Measurements from ENCODE around the gene SBNO2.

The SBNO2 gene

DNA sequence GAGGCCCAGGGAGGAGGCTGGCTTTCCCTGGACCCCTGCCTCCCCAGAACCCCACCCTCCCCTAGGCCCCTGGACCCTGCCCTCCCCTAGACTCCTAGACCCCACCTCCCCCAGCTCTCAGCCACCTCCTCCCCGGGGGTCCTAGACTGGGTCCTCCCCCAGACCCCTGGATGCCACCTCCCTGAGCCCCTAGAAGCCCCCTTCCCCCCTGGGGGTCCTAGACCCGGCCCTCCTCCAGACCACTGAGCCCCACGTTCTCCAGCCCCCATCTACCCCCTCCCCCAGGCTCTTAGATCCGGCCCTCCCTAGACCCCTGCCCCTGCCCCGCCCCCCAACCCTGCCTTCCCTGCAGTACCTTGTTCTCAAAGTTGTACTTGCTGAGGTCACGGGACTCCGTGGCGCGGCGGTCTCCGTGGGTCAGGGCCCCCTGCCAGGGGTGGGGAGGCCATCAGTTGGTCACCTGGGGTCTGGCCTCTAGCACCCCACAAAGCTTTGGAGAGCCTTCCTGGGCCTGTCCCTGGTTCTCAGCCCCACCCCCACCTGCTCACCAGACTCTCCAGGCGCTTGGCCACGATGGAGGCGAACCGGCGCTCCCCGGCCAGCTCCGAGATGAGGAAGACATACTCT is 62.3 kb downstream of the SBNO2 start:
- Histone ChIP-seq H3K27ac (ENCODE audit: low read depth, low read length) (no peak overlapping the region), H3K4me3 (ENCODE audit: low read depth, low read length) (no peak overlapping the region), H3K4me1 (ENCODE audit: control insufficient read depth, insufficient read depth, low read length) (peaks cover 17% of the 10 kb centered on the region), H3K27me3 (ENCODE audit: control insufficient read depth, insufficient read depth, low read length) (no peaks in the 10 kb centered on the region), H3K9ac (ENCODE audit: low read length) (no peak overlapping the region), H3K36me3 (ENCODE audit: control insufficient read depth, insufficient read depth, low read length) (peaks cover 52% of the 10 kb centered on the region), H3K9me3 (ENCODE audit: control insufficient read depth, insufficient read depth, low read depth, low read length) (no peaks in the 10 kb centered on the region)

DNA sequence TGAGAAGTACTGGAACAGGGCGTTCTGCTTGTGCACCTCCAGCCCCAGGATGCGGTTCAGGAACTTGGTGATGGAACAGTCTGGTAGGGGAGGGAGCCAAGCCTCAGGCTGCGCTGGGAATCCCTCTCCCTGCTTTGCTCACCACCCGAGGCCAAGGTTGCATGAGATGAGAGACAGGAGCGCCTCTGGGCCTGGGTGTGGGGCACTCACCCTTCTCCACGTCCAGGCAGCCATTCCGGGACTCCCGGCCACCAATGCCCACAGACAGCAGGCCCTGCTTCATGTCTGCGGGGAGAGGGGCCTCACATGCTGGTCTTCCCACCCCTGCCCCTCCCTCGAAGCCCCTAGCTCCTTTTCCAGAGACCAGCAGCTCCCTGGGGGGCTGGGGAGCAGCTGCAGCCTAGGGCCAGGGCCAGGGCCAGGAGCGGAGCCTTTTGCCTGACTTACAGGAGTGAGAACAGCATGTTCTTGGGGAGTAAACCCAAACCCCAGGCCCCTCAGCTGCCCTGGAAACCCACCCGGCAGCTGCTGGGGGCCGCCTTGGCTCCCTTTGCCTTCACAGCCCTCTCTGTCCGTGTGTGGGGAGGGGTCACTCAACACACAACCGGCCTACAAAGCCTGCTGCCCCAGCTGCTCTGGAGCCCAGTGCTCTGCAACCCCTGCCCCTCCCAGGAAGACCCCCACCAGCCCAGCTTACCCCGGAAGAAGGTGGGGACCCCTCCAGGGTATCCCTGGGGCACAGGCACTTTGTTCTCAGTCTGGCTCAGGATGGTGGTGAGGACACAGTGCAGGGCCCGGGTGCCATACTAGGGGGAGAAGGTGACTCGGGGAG is 63.0 kb downstream of the SBNO2 start:
- Histone ChIP-seq H3K4me3 (ENCODE audit: low read depth, low read length) (no peak overlapping the region), H3K27me3 (ENCODE audit: control insufficient read depth, insufficient read depth, low read length) (no peaks in the 10 kb centered on the region), H3K36me3 (ENCODE audit: control insufficient read depth, insufficient read depth, low read length) (peaks cover 53% of the 10 kb centered on the region), H3K27ac (ENCODE audit: low read depth, low read length) (no peak overlapping the region), H3K4me1 (ENCODE audit: control insufficient read depth, insufficient read depth, low read length) (peaks cover 17% of the 10 kb centered on the region), H3K9me3 (ENCODE audit: control insufficient read depth, insufficient read depth, low read depth, low read length) (no peaks in the 10 kb centered on the region), H3K9ac (ENCODE audit: low read length) (no peak overlapping the region)

DNA sequence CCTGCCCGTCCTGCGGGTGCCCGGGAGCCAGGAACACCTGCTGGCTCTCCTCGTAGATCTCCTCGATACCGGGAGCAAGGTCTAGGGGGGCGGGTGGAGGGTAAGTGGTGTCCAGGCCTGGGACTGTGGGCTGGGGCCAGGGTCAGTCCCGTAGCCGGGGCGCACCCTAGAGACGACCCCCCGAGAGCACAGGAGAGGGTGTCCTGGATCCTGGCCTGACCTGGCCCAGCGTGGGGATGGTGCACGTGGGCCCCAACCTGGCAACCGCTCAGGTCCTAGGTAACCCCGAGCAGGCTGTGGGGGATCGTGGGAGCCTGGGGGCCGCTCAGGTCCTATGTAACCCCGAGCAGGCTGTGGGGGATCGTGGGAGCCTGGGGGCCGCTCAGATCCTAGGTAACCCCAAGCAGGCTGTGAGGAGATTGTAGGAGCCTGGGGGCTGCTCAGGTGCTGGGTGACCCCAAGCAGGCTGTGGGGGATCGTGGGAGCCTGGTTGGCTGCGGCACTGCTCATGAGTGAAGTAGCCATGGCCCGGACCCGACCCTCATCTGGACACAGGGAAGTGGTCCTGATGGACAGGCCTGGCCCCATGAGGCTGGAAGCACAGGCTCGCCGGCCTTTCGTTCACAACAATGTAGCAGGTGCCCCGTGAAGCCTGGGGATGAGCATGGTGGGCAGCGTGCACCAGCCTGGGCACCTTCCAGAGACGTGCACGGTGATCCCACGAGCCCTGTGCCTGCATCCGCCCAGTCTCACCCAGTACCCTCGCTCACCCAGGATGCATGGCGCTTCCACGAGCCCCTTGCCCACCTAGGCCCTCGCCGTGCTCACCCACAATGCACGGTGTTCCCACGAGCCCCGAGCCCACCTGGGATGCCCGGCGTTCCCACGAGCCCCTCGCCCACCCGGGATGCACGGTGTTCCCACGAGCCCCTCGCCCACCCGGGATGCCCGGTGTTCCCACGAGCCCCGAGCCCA is 64.1 kb downstream of the SBNO2 start:
- no peak overlapping the region for H3K4me3 ChIP-seq (ENCODE audit: low read depth, low read length)
- H3K36me3 ChIP-seq (ENCODE audit: control insufficient read depth, insufficient read depth, low read length): peaks cover 50% of the 10 kb centered on the region
- no peak overlapping the region for H3K27ac ChIP-seq (ENCODE audit: low read depth, low read length)
- peaks cover 17% of the 10 kb centered on the region for H3K4me1 ChIP-seq (ENCODE audit: control insufficient read depth, insufficient read depth, low read length)
- H3K9me3 ChIP-seq (ENCODE audit: control insufficient read depth, insufficient read depth, low read depth, low read length): no peaks in the 10 kb centered on the region
- H3K9ac ChIP-seq (ENCODE audit: low read length): no peak overlapping the region
- H3K27me3 ChIP-seq (ENCODE audit: control insufficient read depth, insufficient read depth, low read length): no peaks in the 10 kb centered on the region

DNA sequence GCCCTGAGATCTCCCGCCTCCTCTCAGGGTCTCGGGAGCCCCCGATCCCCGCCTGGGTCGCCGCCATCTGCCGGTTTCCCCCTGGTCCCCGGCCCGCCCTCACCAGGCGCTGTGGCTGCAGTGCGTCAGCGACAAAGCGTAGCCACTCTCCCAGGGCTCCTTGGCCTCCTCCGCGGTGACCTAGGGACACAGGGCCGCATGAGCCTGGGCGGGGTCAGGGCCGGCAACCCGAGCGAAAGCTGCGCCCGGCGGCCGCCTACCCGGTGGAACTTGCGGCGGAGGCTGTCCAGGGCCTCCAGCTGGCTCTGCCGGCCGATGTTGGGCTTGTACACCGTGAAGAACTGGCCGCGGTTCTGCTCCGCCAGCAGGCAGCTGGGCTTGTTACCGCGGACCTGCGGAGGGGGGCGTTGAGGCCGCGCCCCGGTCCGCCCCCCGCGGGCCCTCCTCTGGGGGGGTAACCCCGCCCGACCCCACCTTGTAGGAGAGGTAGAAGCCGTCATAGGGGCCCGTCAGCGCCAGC is 65.0 kb downstream of the SBNO2 start:
- H3K4me1 ChIP-seq (ENCODE audit: control insufficient read depth, insufficient read depth, low read length): peaks cover 17% of the 10 kb centered on the region
- no peak overlapping the region for H3K9ac ChIP-seq (ENCODE audit: low read length)
- H3K9me3 ChIP-seq (ENCODE audit: control insufficient read depth, insufficient read depth, low read depth, low read length): no peaks in the 10 kb centered on the region
- peaks cover 46% of the 10 kb centered on the region for H3K36me3 ChIP-seq (ENCODE audit: control insufficient read depth, insufficient read depth, low read length)
- H3K27me3 ChIP-seq (ENCODE audit: control insufficient read depth, insufficient read depth, low read length): no peaks in the 10 kb centered on the region
- H3K27ac ChIP-seq (ENCODE audit: low read depth, low read length): no peak overlapping the region
- no peak overlapping the region for H3K4me3 ChIP-seq (ENCODE audit: low read depth, low read length)

DNA sequence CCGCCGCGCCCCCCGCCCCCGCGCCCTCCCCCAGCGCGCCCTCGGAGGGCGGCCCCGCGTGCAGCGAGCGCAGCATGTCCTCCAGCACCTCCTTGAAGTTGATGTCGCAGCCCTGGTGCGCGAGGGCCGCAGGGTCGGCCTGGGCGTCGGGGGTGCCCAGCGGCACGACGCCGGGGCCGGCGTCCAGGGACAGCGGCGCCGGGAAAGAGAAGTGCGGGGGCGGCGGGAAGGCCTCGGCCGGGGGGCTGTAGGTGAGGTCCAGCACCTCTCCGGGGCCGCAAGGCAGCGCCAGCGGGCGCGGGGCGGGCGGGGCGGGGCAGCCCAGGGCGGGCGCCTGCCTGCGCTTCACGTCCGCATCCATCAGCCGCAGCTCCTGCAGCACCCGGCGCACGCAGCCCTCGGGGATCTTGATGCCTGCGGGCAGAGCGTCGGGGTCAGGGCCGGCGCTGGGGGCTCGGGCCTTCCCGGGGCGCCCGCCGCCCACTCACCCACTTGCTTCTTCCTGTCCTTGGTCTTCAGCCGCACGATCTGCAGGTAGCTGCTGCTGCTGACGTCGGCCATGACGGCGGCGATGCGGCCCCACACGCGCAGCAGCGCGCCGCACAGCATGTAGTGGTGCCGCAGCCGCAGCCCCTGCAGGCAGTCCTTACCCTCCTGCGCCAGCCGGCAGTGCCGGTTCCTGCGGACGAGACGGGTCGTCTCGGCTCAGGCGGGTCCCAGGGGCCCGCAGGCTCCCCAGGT is 65.6 kb downstream of the SBNO2 start:
- no peak overlapping the region for H3K27ac ChIP-seq (ENCODE audit: low read depth, low read length)
- no peak overlapping the region for H3K9ac ChIP-seq (ENCODE audit: low read length)
- H3K4me3 ChIP-seq (ENCODE audit: low read depth, low read length): no peak overlapping the region
- peaks cover 41% of the 10 kb centered on the region for H3K36me3 ChIP-seq (ENCODE audit: control insufficient read depth, insufficient read depth, low read length)
- H3K27me3 ChIP-seq (ENCODE audit: control insufficient read depth, insufficient read depth, low read length): no peaks in the 10 kb centered on the region
- peaks cover 11% of the 10 kb centered on the region for H3K4me1 ChIP-seq (ENCODE audit: control insufficient read depth, insufficient read depth, low read length)
- H3K9me3 ChIP-seq (ENCODE audit: control insufficient read depth, insufficient read depth, low read depth, low read length): no peaks in the 10 kb centered on the region

DNA sequence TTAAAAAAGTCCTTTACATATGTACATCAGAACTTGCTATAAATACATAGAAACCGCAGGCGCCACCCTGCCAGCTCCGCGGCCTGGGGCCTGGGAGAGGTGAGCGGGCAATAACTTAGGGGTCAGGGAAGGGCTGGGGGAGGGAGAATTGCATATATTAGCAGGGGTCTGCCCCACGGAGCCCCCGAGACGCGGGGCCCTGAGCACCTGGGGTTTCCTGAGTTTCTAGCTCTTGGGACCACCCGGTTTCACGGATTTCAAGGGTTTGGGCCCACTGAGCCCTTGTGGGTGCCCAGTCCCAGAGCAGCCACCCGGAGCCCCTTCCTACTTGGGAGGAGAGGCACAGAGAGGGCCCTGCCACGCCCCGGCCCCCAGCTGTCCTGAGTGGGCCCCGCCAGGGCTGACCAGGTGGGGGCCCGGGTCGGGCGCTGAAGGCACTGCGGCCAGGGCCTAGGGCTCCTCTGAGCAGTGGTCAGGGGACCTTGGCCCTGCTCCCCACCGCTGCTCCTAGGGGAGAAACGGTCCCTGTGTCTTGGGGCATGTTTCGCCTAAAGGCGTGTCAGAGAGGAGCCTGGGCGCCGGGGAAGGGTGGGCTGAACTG is 66.3 kb downstream of the SBNO2 start:
- H3K27me3 ChIP-seq (ENCODE audit: control insufficient read depth, insufficient read depth, low read length): no peaks in the 10 kb centered on the region

DNA sequence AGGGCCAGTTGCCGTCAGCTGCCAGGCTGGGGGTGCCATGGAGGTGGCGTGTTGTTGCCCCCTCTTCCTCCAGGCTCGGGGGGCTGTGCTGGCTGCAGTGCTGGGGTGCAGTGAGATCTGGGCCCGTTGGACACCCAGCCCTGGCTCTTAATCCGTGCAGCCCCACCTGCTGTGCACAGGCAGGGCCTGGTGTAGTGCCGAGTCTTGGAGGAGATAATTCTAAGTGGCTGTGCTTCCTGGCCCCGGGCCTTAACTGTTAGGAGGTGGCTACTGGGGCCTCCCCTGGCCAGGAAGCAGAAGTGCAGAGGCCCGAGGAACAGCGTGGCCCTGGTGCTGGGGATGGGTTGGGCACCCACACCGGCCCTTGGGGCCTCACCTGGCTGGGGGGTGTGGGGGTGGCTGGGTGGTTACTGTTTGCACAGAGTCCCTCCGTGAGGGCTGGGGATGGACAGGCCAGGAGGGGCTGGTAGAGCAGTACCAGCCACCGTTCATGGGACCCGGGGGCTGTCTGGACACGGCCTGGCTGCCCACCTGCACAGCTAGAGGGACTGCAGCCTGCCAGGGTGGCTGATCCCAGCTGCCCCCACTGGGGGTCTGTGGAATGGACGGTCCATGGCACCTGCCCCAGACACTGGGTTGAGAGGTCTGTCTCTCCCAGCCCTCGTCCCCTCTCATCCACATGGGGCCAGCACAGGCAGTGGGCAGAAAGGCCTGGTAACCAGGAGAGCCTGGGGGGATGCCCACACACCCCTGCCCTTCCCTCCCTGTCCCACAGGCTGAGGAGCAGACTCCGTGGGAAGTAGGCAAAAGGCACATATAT is 67.0 kb downstream of the SBNO2 start:
- Histone ChIP-seq H3K27ac (ENCODE audit: low read depth, low read length) (no peak overlapping the region), H3K36me3 (ENCODE audit: control insufficient read depth, insufficient read depth, low read length) (peaks cover 41% of the 10 kb centered on the region), H3K27me3 (ENCODE audit: control insufficient read depth, insufficient read depth, low read length) (no peaks in the 10 kb centered on the region), H3K4me3 (ENCODE audit: low read depth, low read length) (no peak overlapping the region), H3K4me1 (ENCODE audit: control insufficient read depth, insufficient read depth, low read length) (peaks cover 11% of the 10 kb centered on the region), H3K9ac (ENCODE audit: low read length) (no peak overlapping the region), H3K9me3 (ENCODE audit: control insufficient read depth, insufficient read depth, low read depth, low read length) (no peaks in the 10 kb centered on the region)

More for the DNA sequence above, 66.3 kb downstream of the SBNO2 start:
- peaks cover 10% of the 10 kb centered on the region for H3K4me1 ChIP-seq (ENCODE audit: control insufficient read depth, insufficient read depth, low read length)
- no peak overlapping the region for H3K27ac ChIP-seq (ENCODE audit: low read depth, low read length)
- H3K4me3 ChIP-seq (ENCODE audit: low read depth, low read length): no peak overlapping the region
- no peaks in the 10 kb centered on the region for H3K9me3 ChIP-seq (ENCODE audit: control insufficient read depth, insufficient read depth, low read depth, low read length)
- H3K9ac ChIP-seq (ENCODE audit: low read length): no peak overlapping the region
- peaks cover 41% of the 10 kb centered on the region for H3K36me3 ChIP-seq (ENCODE audit: control insufficient read depth, insufficient read depth, low read length)

DNA sequence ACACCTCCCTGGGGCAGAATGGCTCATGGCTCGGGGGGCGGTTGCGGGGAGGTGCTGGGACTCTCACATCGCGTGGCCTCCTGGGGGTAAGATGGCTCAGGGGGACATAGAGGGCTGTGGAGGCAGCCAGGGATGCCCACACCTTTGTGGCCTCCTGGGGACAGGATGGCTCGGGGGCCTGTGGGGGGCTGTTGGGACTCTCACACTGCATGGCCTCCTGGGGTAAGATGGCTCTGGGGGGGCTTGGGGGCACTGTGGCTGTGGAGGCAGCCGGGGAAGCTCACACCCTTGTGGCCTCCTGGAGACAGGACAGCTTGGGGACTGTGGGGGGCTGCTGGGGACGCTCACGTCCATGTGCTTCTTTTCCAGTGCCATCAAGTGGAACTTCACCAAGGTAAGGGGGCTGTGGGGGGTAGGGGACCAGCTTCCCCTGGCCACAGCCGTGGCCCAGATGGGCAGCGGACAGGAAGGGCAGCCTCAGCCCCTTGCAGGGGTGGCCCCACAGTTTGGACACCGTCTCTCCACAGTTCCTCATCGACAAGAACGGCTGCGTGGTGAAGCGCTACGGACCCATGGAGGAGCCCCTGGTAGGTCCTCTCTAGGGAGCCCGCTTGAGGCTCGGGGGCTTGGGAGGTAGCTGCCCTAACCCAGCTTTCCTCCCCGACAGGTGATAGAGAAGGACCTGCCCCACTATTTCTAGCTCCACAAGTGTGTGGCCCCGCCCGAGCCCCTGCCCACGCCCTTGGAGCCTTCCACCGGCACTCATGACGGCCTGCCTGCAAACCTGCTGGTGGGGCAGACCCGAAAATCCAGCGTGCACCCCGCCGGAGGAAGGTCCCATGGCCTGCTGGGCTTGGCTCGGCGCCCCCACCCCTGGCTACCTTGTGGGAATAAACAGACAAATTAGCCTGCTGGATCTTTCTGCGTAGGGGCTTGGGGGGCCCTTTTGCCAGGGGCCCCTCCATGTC is 67.9 kb downstream of the SBNO2 start:
- peaks cover 41% of the 10 kb centered on the region for H3K36me3 ChIP-seq (ENCODE audit: control insufficient read depth, insufficient read depth, low read length)
- peak overlapping the region; percentile 24 for H3K9ac ChIP-seq (ENCODE audit: low read length)
- H3K4me1 ChIP-seq (ENCODE audit: control insufficient read depth, insufficient read depth, low read length): peaks cover 18% of the 10 kb centered on the region
- no peaks in the 10 kb centered on the region for H3K9me3 ChIP-seq (ENCODE audit: control insufficient read depth, insufficient read depth, low read depth, low read length)
- H3K4me3 ChIP-seq (ENCODE audit: low read depth, low read length): no peak overlapping the region
- H3K27me3 ChIP-seq (ENCODE audit: control insufficient read depth, insufficient read depth, low read length): no peaks in the 10 kb centered on the region
- H3K27ac ChIP-seq (ENCODE audit: low read depth, low read length): no peak overlapping the region

All from HUES6 (cell line).